Measurements from ENCODE around the gene CCDC12. TPM values are rescaled to one million over a fixed set of nuclear protein-coding genes. Genes with fewer than 3 reads are reported as not detected.

Gene CCDC12
- total and polyA plus RNA-seq, 12 donors = 33.2 to 145 (median 70.0) TPM

GRCh38 chr3:46992231-46992630 is 15.7 kb upstream of the CCDC12 start:
- no peak for DNase-seq
- Histone ChIP-seq H3K27ac (no peak overlapping the region), H3K27me3 (no peaks in the 10 kb centered on the region), H3K9me3 (replicated peaks in 1 of 3) (no peaks in the 10 kb centered on the region), H3K36me3 (replicated peaks in 1 of 2) (no peaks in the 10 kb centered on the region), H3K4me3 (no peak overlapping the region), H3K4me1 (replicated peaks in 1 of 2) (peaks cover 0 to 3% of the 10 kb centered on the region in 2 donors)
- TF ChIP-seq POLR2A (IDR thresholded peaks at IDR 0.05) = no peak
- no peak for TF ChIP-seq CTCF (IDR thresholded peaks at IDR 0.05)
- intact Hi-C loops (cut with DNase I) = loop anchor here in 1 of 2 donors (10.0 kb wide), 1 partner anchor 287 kb away; the partner anchor contains the start of gene TMIE
- 88 to 95% (median 91%) methylated on average over 7 to 9 of the region's 9 CpGs for WGBS, 4 donors

GRCh38 chr3:46991406-46992165 is 15.0 kb upstream of the CCDC12 start:
- H3K27me3 ChIP-seq = no peaks in the 10 kb centered on the region
- DNase-seq = no peak
- H3K4me3 ChIP-seq = no peak overlapping the region
- TF ChIP-seq CTCF (IDR thresholded peaks at IDR 0.05) = no peak
- TF ChIP-seq POLR2A (IDR thresholded peaks at IDR 0.05) = no peak
- no peak overlapping the region for H3K27ac ChIP-seq
- H3K36me3 ChIP-seq (replicated peaks in 1 of 2) = no peaks in the 10 kb centered on the region
- H3K4me1 ChIP-seq (replicated peaks in 1 of 2) = peaks cover 0 to 4% of the 10 kb centered on the region in 2 donors
- no peaks in the 10 kb centered on the region for H3K9me3 ChIP-seq (replicated peaks in 1 of 3)
- 91 to 97% (median 94%) methylated on average over 7 to 16 of the region's 16 CpGs for WGBS, 4 donors
- intact Hi-C loops (cut with DNase I) = loop anchor here in 1 of 2 donors (10.0 kb wide), 1 partner anchor 287 kb away; the partner anchor contains the start of gene TMIE

GRCh38 chr3:46990573-46991374 is 14.2 kb upstream of the CCDC12 start:
- Histone ChIP-seq H3K4me3 (no peak overlapping the region), H3K4me1 (replicated peaks in 1 of 2) (peaks cover 0 to 4% of the 10 kb centered on the region in 2 donors), H3K27me3 (no peaks in the 10 kb centered on the region), H3K9me3 (replicated peaks in 1 of 3) (no peaks in the 10 kb centered on the region), H3K27ac (no peak overlapping the region), H3K36me3 (replicated peaks in 1 of 2) (no peaks in the 10 kb centered on the region)
- TF ChIP-seq POLR2A (IDR thresholded peaks at IDR 0.05) = no peak
- no peak for TF ChIP-seq CTCF (IDR thresholded peaks at IDR 0.05)
- intact Hi-C loops (cut with DNase I) = loop anchor here in 1 of 2 donors (10.0 kb wide), 1 partner anchor 286 kb away; the partner anchor contains the start of gene TMIE
- 75 to 79% (median 78%) methylated on average over 11 of the region's 11 CpGs for WGBS, 4 donors
- DNase-seq = peak in 2 of 7 donors; percentile 52 to 56

- TF ChIP-seq CTCF (IDR thresholded peaks at IDR 0.05) = no peak
- no peak for TF ChIP-seq POLR2A (IDR thresholded peaks at IDR 0.05)
- intact Hi-C loops (cut with DNase I) = no loop called here
- peaks cover 0 to 4% of the 10 kb centered on the region in 2 donors for H3K4me1 ChIP-seq (replicated peaks in 1 of 2)
- H3K27ac ChIP-seq = no peak overlapping the region
- 82 to 96% (median 87%) methylated on average over 10 to 17 of the region's 17 CpGs for WGBS, 4 donors
- no peaks in the 10 kb centered on the region for H3K27me3 ChIP-seq
- no peaks in the 10 kb centered on the region for H3K36me3 ChIP-seq (replicated peaks in 1 of 2)
- DNase-seq = no peak
- H3K4me3 ChIP-seq = no peak overlapping the region
- no peaks in the 10 kb centered on the region for H3K9me3 ChIP-seq (replicated peaks in 1 of 3)
Measured at GRCh38 chr3:46989146-46989810, 12.7 kb upstream of the CCDC12 start.

Measured in adrenal gland (tissue), 12 donors.